GM12878 (cell line): ENCODE measurements around the gene SLC6A15. TPM values are rescaled to one million over a fixed set of nuclear protein-coding genes. Genes with fewer than 3 reads are reported as not detected.

Source experiments
- ATF2 ChIP-seq: IDR thresholded peaks from 2 replicates; pipeline ENCODE4 v1.6.1; 2012; ENCODE audit warnings: low read length, inconsistent platforms
- ATF7 ChIP-seq: fragments of 450-650 bp; IDR thresholded peaks from 2 replicates; pipeline ENCODE4 v1.6.1; 2016; ENCODE audit warnings: low read depth, mild to moderate bottlenecking
- KDM1A ChIP-seq: fragments of 200-600 bp; sonication (generic); IDR thresholded peaks from 2 replicates; pipeline ENCODE4 v1.6.1; 2016; ENCODE audit warnings: borderline replicate concordance
- MYC ChIP-seq: IDR thresholded peaks from 2 replicates; pipeline ENCODE4 v1.6.1; 2011; ENCODE audit warnings: mild to moderate bottlenecking, low read length, moderate library complexity, inconsistent platforms; ENCODE audit not compliant: insufficient read depth, insufficient replicate concordance, insufficient read length, severe bottlenecking
- ZNF687 ChIP-seq: fragments of 450-650 bp; IDR thresholded peaks from 2 replicates; pipeline ENCODE4 v1.6.1; 2017; ENCODE audit warnings: mild to moderate bottlenecking, moderate library complexity
- polyA plus RNA-seq, 11 experiments: library from polyadenylated mRNA; depleted of rRNA in 4 of 11; unstranded in 6 of 11; stranded (reverse) in 5 of 11; fragments of >200 nt; fragmentation: Nextera tagmentation in 4 of 11; fragmentation: Illumina TruSeq in 1 of 11; extraction: Ambion mirVana in 4 of 11; extraction: Trizol in 1 of 11; gene quantifications; 1 replicate in 1 of 11; 2 replicates in 10 of 11; pipeline versions ENCODE4 v1.2.1 to v1.2.3, GENCODE V29; 2011 to 2016; ENCODE audit warnings: inconsistent platforms in 2 of 11, missing spikeins in 2 of 11, low read depth in 1 of 11
- total RNA-seq, 4 experiments: library from RNA; depleted of rRNA in 3 of 4; stranded (reverse); fragments of >200 nt in 3 of 4; fragmentation: Illumina TruSeq in 1 of 4; extraction: Trizol in 1 of 4; gene quantifications; 2 replicates each; pipeline versions ENCODE4 v1.2.1 to v1.2.3, GENCODE V29; 2013 to 2021

SLC6A15 gene
- total and polyA plus RNA-seq, 10 of the 15 experiments (the other 5 are each of a cell fraction or from before 2014, with no cell fraction given) = 0.04 TPM; not detected in 9

GRCh38 chr12:84911271-84912197 is 1.1 kb downstream of the SLC6A15 start (continued):
- TF ChIP-seq ZNF687 = no peak
- TF ChIP-seq ATF7 = no peak
- TF ChIP-seq KDM1A = no peak
- TF ChIP-seq MYC = no peak
- TF ChIP-seq ATF2 = no peak
